Central memory CD8-positive, alpha-beta T cell (primary cell): Measurements from ENCODE around the gene EIF4B.
"Not testable (repeated sequence)": the region's sequence is repeated elsewhere in the genome, so short reads cannot be mapped to it uniquely, and the experiment has no call there.

Source experiments
- ATAC-seq: fragments of 150-1000 bp; cut with Tn5 transposase; replicated peaks from 2 replicates; pipeline ENCODE4 v1.10.0; 2022; ENCODE audit warnings: mild to moderate bottlenecking, moderate FRiP score, moderate number of reproducible peaks; ENCODE audit not compliant: poor library complexity, severe bottlenecking; ENCODE audit errors: extremely low read depth
- DNase-seq, 2 donors: peaks; one replicate each; pipeline ENCODE4 v3.0.0; 2021; ENCODE audit warnings: low spot score in 2 of 2
- H3K27ac Mint-ChIP-seq: one replicate; pipeline ENCODE4 v1.8.0; 2022; ENCODE audit warnings: low read depth, mild to moderate bottlenecking, moderate library complexity, mixed read lengths
- H3K27me3 Mint-ChIP-seq: one replicate; pipeline ENCODE4 v1.8.0; 2022; ENCODE audit warnings: mixed read lengths
- H3K36me3 Mint-ChIP-seq: one replicate; pipeline ENCODE4 v1.8.0; 2022; ENCODE audit warnings: mild to moderate bottlenecking, moderate library complexity, mixed read lengths; ENCODE audit not compliant: insufficient read depth
- H3K4me1 Mint-ChIP-seq: one replicate; pipeline ENCODE4 v1.8.0; 2022; ENCODE audit warnings: mixed read lengths
- H3K4me3 Mint-ChIP-seq: one replicate; pipeline ENCODE4 v1.8.0; 2022; ENCODE audit warnings: mild to moderate bottlenecking, moderate library complexity, mixed read lengths
- H3K9me3 Mint-ChIP-seq: one replicate; pipeline ENCODE4 v1.8.0; 2022; ENCODE audit warnings: mixed read lengths

EIF4B gene

DNA sequence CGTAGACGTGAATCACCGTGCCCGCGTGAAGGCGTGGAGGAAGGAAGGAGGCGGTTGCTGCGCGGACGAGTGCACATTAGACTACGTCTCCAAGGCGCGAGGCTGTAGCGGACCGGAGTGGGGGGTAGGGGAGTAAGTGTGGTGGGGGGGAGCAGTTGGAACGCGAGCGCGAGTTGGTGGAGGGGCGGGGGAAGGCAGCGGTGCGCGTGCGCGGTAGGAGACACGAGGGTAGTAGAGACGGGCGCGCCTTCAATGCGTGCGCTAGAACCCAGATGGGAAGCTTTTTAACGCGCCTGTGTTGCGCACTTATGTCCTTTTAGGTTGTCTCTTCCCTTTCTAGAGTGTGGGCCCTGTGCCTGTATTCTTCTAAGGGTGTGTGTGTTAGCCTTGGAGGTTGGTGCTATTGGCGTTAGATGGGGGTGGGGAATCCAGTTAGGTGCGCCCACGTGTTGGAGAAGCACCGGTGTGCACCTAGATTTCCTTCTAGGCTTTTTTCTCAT lies 604 bp downstream of the EIF4B start:
- Mint-ChIP-seq H3K4me3 (peak overlapping the region; percentile 100), H3K27ac (peak overlapping the region; percentile 90), H3K27me3 (no peaks in the 10 kb centered on the region), H3K4me1 (peaks cover 55% of the 10 kb centered on the region), H3K36me3 (peaks cover 20% of the 10 kb centered on the region), H3K9me3 (no peaks in the 10 kb centered on the region)
- peak; percentile 50 to 56 for DNase-seq
- peak; percentile 42 for ATAC-seq

DNA sequence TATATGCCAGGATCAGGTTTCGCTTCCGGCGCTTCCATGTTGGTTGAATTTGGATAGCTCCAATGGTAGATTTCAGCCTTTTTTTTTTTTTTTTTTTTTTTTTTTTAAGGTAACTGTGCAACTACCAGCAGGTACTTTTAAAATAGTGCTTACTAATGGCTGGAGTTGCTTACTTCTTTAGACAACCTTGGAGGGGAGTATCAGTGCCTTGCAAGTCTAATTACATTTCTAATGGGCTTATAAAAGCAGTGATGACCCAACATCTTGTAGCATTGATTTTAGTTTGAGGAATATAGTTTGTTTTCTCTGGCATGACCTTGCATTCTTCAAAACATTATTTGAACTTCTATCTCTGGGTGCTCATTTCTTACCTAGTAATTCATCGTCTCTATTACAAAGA lies 1.1 kb downstream of the EIF4B start:
- no peaks in the 10 kb centered on the region for H3K9me3 Mint-ChIP-seq
- peaks cover 20% of the 10 kb centered on the region for H3K36me3 Mint-ChIP-seq
- H3K4me3 Mint-ChIP-seq = peak overlapping the region; percentile 100
- H3K27me3 Mint-ChIP-seq = no peaks in the 10 kb centered on the region
- ATAC-seq (no peak), DNase-seq (no peak)
- H3K27ac Mint-ChIP-seq = peak overlapping the region; percentile 90
- H3K4me1 Mint-ChIP-seq = peaks cover 57% of the 10 kb centered on the region

DNA sequence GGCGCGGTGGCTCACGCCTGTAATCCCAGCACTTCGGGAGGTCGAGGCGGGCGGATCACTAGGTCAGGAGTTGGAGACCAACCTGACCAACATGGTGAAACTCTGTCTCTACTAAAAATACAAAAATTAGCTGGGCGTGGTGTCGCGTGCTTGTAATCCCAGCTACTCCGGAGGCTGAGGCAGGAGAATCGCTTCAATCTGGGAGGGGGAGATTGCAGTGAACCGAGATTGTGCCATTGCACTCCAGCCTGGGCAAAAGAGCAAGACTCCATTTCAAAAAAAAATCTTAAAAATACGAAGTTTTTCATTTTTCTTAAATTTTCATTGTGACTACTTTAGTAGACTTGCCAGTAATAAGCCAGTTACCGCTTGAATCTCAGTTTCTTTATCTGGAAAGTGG lies 2.5 kb downstream of the EIF4B start:
- not testable (repeated sequence) for ATAC-seq, DNase-seq, H3K9me3 Mint-ChIP-seq, H3K27ac Mint-ChIP-seq, H3K27me3 Mint-ChIP-seq
- Mint-ChIP-seq H3K4me3 (peak overlapping the region; percentile 100), H3K36me3 (peaks cover 27% of the 10 kb centered on the region), H3K4me1 (peaks cover 63% of the 10 kb centered on the region)

DNA sequence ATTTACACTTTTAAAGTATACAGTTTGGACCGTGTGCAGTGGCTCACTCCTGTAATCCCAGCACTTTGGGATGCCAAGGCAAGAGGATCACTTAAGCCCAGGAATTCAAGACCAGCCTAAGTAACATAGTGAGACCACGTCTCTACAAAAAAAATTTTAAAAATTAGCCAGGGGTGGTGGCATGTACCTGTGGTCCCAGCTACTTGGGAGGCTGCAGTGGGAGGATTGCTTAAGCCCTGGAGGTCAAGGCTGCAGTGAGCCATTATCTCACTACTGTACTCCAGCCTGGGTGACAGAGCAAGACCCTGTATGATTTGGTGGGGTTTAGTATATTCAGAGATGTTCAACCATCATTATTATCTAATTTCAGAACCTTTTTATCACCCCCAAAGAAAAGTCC lies 4.7 kb downstream of the EIF4B start:
- H3K27ac Mint-ChIP-seq = no peak overlapping the region
- no peak overlapping the region for H3K4me3 Mint-ChIP-seq
- H3K36me3 Mint-ChIP-seq = peaks cover 37% of the 10 kb centered on the region
- peaks cover 73% of the 10 kb centered on the region for H3K4me1 Mint-ChIP-seq
- ATAC-seq = no peak
- H3K9me3 Mint-ChIP-seq = no peaks in the 10 kb centered on the region
- no peaks in the 10 kb centered on the region for H3K27me3 Mint-ChIP-seq
- no peak for DNase-seq

DNA sequence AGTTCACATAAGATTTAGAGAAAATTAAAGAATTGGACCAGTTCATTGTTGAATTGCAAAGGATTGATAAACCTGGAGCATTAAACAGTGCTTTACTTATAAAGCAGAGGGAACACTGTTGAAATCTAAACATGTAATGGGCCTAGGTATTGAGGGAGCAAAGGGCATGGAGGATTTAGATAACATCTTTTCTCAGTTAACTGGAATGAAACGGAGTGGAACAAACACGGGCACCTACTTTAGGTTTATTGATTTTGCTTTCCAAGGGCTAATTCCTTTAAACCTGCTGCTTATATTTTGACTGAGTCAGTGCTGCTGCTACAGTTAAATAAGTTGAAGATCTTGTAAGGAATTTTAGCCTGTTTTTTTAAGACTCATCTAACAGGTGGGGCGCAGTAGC lies 5.6 kb downstream of the EIF4B start:
- DNase-seq (no peak), ATAC-seq (no peak)
- H3K4me3 Mint-ChIP-seq = no peak overlapping the region
- no peaks in the 10 kb centered on the region for H3K27me3 Mint-ChIP-seq
- H3K9me3 Mint-ChIP-seq = no peaks in the 10 kb centered on the region
- peaks cover 39% of the 10 kb centered on the region for H3K36me3 Mint-ChIP-seq
- H3K4me1 Mint-ChIP-seq = peaks cover 63% of the 10 kb centered on the region
- H3K27ac Mint-ChIP-seq = peak overlapping the region; percentile 10

DNA sequence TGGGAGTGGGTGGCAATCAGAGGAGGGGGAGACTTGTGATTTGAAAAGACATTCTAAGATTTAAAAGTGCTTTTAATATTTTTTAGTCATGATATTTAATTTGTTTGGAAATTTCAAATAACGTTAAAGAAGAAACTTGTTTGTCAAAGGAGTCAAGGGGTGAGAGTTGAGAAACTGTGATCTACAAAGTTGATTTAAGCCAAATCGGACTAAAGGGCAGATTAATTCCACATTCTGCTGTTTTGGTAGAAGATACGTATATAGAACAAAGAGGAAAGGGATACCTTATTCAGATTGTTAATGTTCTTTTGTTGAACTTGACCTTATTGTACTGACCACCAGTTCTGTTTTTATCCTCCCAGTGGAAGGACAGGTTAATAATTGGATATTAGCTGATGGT lies 6.7 kb downstream of the EIF4B start:
- ATAC-seq = no peak
- no peaks in the 10 kb centered on the region for H3K9me3 Mint-ChIP-seq
- no peak overlapping the region for H3K4me3 Mint-ChIP-seq

DNA sequence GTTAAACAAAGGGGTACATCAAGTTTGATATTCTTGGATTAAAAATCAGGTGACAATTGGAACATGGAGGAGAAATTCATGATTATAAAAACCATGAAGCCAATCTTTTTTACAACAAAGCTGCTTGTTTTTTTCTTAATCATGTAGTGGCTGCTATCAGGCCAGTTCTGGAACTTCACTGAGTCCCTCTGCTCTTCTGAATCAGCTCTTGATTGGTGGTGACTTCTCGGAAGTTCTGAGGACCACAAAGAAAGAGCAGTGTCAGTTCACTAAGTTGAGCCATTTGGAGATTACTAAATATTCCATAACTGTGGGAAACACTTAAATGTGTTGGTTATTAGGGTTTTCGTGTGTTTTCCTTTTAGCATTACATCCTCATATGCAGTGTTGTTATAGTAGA lies 8.5 kb downstream of the EIF4B start:
- DNase-seq = no peak
- H3K27me3 Mint-ChIP-seq = no peaks in the 10 kb centered on the region
- no peaks in the 10 kb centered on the region for H3K9me3 Mint-ChIP-seq
- no peak for ATAC-seq
- H3K36me3 Mint-ChIP-seq = peaks cover 53% of the 10 kb centered on the region
- H3K27ac Mint-ChIP-seq = peak overlapping the region; percentile 51
- peaks cover 42% of the 10 kb centered on the region for H3K4me1 Mint-ChIP-seq
- H3K4me3 Mint-ChIP-seq = no peak overlapping the region

More for the DNA sequence above, 6.7 kb downstream of the EIF4B start:
- Mint-ChIP-seq H3K36me3 (peaks cover 46% of the 10 kb centered on the region), H3K27me3 (no peaks in the 10 kb centered on the region), H3K27ac (no peak overlapping the region), H3K4me1 (peaks cover 53% of the 10 kb centered on the region)
- no peak for DNase-seq

DNA sequence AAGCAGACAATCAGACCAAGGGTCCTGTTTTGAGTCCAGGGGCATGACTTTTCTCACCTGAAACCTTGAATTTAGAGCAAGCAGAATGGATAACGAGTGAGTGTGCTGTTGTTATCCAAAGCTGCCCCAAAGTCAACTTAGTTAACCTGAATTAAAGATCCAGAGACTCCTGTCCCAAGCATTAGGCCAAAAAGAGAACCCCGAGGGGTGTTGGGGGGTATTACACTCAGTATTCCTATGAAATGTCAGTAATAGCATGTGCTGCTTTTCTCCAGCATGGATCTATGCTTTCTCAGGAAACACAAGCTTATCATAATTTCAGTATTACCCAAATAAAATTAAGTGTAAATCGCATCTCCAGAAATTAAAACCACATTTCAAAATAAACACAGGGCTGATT lies 19.0 kb downstream of the EIF4B start:
- Mint-ChIP-seq H3K4me1 (peaks cover 4% of the 10 kb centered on the region), H3K27ac (no peak overlapping the region), H3K9me3 (no peaks in the 10 kb centered on the region), H3K4me3 (no peak overlapping the region), H3K27me3 (no peaks in the 10 kb centered on the region), H3K36me3 (peaks cover 82% of the 10 kb centered on the region)
- ATAC-seq = no peak
- no peak for DNase-seq

DNA sequence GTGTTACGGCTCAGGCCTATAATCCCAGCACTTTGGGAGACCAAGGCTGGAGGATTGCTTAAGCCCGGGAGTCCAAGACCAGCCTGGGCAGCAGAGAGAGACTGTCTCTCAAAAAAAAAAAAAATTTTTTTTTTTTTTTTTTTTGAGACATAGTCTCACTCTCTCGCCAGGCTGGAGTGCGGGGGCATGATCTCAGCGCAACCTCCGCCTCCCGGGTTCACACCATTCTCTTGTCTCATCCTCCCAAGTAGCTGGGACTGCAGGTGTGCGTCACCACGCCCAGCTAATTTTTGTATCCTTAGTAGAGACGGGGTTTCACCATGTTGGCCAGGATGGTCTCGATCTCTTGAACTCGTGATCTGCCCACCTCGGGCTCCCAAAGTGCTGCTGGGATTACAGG lies 20.8 kb downstream of the EIF4B start:
- Mint-ChIP-seq H3K27ac (peak overlapping the region; percentile 0), H3K36me3 (peaks cover 83% of the 10 kb centered on the region)
- DNase-seq, H3K4me3 Mint-ChIP-seq, H3K27me3 Mint-ChIP-seq, H3K4me1 Mint-ChIP-seq, H3K9me3 Mint-ChIP-seq, ATAC-seq: not testable (repeated sequence)

DNA sequence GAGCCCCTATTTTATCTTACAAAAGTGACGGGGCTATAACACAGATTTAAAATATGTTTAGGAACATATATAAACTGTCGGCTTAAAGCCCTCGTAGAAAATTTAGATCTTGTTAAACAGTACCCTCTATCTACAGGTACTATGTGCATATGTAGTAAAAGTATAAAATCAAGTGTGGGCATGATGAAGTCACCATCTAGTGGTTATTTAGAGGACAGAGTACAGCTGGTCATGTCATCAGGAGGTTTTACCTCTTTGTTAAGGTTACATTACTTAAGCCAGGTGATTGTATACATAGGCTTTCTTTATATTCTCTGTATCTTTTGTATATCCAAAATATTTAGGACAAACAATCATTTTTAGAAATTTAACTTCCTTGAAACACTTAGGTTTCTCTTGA lies 25.4 kb downstream of the EIF4B start:
- Mint-ChIP-seq H3K27me3 (no peaks in the 10 kb centered on the region), H3K27ac (no peak overlapping the region), H3K4me1 (peaks cover 4% of the 10 kb centered on the region), H3K4me3 (no peak overlapping the region), H3K36me3 (peaks cover 86% of the 10 kb centered on the region), H3K9me3 (no peaks in the 10 kb centered on the region)
- DNase-seq (no peak), ATAC-seq (no peak)

DNA sequence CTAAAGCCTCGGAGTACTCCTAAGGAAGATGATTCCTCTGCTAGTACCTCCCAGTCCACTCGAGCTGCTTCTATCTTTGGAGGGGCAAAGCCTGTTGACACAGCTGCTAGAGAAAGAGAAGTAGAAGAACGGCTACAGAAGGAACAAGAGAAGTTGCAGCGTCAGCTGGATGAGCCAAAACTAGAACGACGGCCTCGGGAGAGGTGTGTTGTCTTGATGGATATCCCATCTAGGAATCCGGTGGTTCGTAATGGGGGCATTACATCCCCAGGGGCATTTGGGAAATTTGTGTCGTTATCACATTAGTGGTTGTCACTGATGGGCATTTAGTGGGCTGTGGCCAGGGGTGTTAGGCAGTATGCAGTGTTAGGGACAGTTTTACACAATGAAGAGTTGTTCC lies 27.6 kb downstream of the EIF4B start:
- not testable (repeated sequence) for H3K4me3 Mint-ChIP-seq, ATAC-seq, H3K9me3 Mint-ChIP-seq, DNase-seq, H3K27ac Mint-ChIP-seq, H3K27me3 Mint-ChIP-seq
- Mint-ChIP-seq H3K36me3 (peaks cover 84% of the 10 kb centered on the region), H3K4me1 (peaks cover 15% of the 10 kb centered on the region)

DNA sequence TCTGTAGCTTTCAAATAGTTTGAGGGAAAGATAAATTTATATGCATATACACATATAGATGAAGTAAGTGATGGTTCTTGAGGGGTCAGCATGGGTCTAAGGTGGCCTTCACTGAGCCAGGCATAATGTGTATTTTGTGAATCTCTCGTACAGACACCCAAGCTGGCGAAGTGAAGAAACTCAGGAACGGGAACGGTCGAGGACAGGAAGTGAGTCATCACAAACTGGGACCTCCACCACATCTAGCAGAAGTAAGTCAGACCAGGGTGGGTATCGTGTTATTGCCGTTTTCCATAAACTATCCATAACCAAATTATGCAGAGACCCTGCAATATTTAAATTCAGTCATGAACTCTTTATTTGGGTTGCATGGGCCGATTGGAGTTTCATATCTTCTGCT lies 28.2 kb downstream of the EIF4B start:
- Mint-ChIP-seq H3K9me3 (no peaks in the 10 kb centered on the region), H3K4me3 (no peak overlapping the region), H3K27me3 (no peaks in the 10 kb centered on the region), H3K27ac (no peak overlapping the region), H3K36me3 (peaks cover 86% of the 10 kb centered on the region), H3K4me1 (peaks cover 18% of the 10 kb centered on the region)
- no peak for DNase-seq
- no peak for ATAC-seq

DNA sequence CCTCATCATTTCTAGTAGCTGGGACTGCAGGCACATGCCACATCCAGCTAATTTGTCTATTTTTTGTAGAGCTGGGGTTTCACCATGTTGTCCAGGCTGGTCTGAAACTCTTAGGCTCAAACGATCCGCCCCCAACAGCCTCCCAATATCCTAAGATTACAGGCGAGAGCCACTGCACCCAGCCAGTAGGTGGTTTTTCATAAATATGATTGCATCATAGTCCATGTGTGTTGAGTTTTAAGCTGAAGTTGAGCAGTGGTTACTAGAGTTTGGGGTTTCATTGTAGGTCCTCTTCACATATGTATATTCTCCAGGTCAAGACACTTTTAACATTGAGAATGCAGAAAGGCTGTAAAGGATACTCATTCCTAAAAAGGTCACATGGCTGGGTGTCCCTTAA lies 30.5 kb downstream of the EIF4B start:
- Mint-ChIP-seq H3K36me3 (peaks cover 80% of the 10 kb centered on the region), H3K4me1 (peaks cover 15% of the 10 kb centered on the region), H3K27me3 (no peaks in the 10 kb centered on the region), H3K27ac (no peak overlapping the region), H3K4me3 (no peak overlapping the region), H3K9me3 (no peaks in the 10 kb centered on the region)
- DNase-seq = no peak
- ATAC-seq = no peak

DNA sequence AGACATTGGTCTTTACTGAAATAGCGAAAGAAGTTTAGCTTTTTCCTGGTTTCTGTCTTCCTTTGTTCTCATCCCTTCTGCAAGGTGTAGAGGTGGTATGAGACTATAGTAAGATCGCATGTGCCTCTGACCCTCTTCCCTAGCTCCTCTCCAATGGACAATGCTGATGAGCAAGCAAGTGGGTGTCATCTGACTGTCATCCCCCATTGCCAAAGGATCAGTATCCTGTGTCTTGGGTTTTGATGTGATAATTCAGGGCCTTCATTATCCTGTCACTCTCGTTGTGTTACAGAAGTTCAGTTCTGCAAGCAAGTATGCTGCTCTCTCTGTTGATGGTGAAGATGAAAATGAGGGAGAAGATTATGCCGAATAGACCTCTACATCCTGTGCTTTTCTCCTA lies 33.6 kb downstream of the EIF4B start:
- ATAC-seq (no peak), DNase-seq (no peak)
- Mint-ChIP-seq H3K36me3 (peaks cover 63% of the 10 kb centered on the region), H3K9me3 (no peaks in the 10 kb centered on the region), H3K27ac (no peak overlapping the region), H3K4me1 (peaks cover 15% of the 10 kb centered on the region), H3K4me3 (no peak overlapping the region), H3K27me3 (no peaks in the 10 kb centered on the region)
